ENCODE data around the gene LGR4.

- TF ChIP-seq ZNF561 (CRISPR knock-in tag; conservative IDR thresholded peaks at IDR 0.05) (no peak), HDAC3 (IDR thresholded peaks at IDR 0.05; ENCODE audit: borderline replicate concordance, partially characterized antibody) (no peak), TAF1 (IDR thresholded peaks at IDR 0.05; ENCODE audit: control insufficient read depth, extremely low read depth, insufficient read depth, low read length, severe bottlenecking) (no peak), OTX1 (CRISPR knock-in tag; IDR thresholded peaks at IDR 0.05) (no peak)
Observed at GRCh38 chr11:27423125-27423524, 49.5 kb downstream of the LGR4 start.
